NCI-H187 treated with DMSO at 0.1 percent for 48 hours (cell line): Measurements from ENCODE around the gene TMEM116.

ENCODE experiments used
- DNase-seq: peaks from one replicate; lab custom pipeline; 2025; lab: John Stamatoyannopoulos, UW

Gene TMEM116

GRCh38 chr12:111893287-111893686 is 119.7 kb downstream of the TMEM116 start:
- DNase-seq = no peak

GRCh38 chr12:111887926-111888745 is 124.8 kb downstream of the TMEM116 start:
- DNase-seq = no peak

- no peak for DNase-seq
Measured at GRCh38 chr12:111886662-111887545, 126.1 kb downstream of the TMEM116 start.

GRCh38 chr12:111881716-111882115 is 131.2 kb downstream of the TMEM116 start:
- DNase-seq = no peak
